Tibial nerve (tissue), 4 donors: ENCODE measurements around the gene PRXL2A. TPM values are rescaled to one million over a fixed set of nuclear protein-coding genes. Genes with fewer than 3 reads are reported as not detected.

Experiments used
- DNase-seq, 2 donors: peaks; one replicate each; pipeline ENCODE4 v3.0.0-alpha.2; 2019; ENCODE audit warnings: low spot score in 2 of 2
- H3K27ac ChIP-seq, 4 donors: fragments of 200-600 bp; sonication (generic) in 3 of 4; one replicate each; pipeline ENCODE4 v1.5.1; 2017 to 2019; ENCODE audit warnings: mild to moderate bottlenecking in 1 of 4
- H3K27me3 ChIP-seq, 2 donors: fragments of 200-600 bp; sonication (generic) in 1 of 2; one replicate each; pipeline versions ENCODE4 v1.5.1 to v1.6.0; 2017 to 2019
- H3K36me3 ChIP-seq, 3 donors: fragments of 200-600 bp; sonication (generic); one replicate each; pipeline ENCODE4 v1.5.1; 2018 to 2019
- H3K4me1 ChIP-seq, 4 donors: fragments of 200-600 bp; sonication (generic) in 3 of 4; one replicate each; pipeline ENCODE4 v1.5.1; 2017 to 2019
- H3K4me3 ChIP-seq, 4 donors: fragments of 200-600 bp; sonication (generic) in 3 of 4; one replicate each; pipeline ENCODE4 v1.5.1; 2017 to 2019; ENCODE audit warnings: mild to moderate bottlenecking in 1 of 4, moderate library complexity in 1 of 4
- H3K9me3 ChIP-seq, 4 donors: fragments of 200-600 bp; sonication (generic) in 3 of 4; one replicate each; pipeline ENCODE4 v1.5.1; 2017 to 2019
- CTCF ChIP-seq, 5 experiments: fragments of 200-600 bp in 3 of 5; fragments of 450-650 bp in 2 of 5; sonication (generic) in 3 of 5; IDR thresholded peaks; one replicate each; pipeline ENCODE4 v1.5.1; 2016 to 2019; ENCODE audit warnings: antibody characterized with exemption in 5 of 5, mild to moderate bottlenecking in 3 of 5, moderate library complexity in 2 of 5
- EP300 ChIP-seq, 2 donors: sonication (generic); formaldehyde crosslinking; IDR thresholded peaks; one replicate each; pipeline ENCODE4 v1.6.1; 2017; ENCODE audit warnings: antibody characterized with exemption in 2 of 2, mild to moderate bottlenecking in 1 of 2
- POLR2A ChIP-seq, 2 donors: fragments of 450-650 bp; IDR thresholded peaks; one replicate each; pipeline ENCODE4 v1.6.1; 2017; ENCODE audit warnings: antibody characterized with exemption in 2 of 2, mild to moderate bottlenecking in 2 of 2, moderate library complexity in 2 of 2
- WGBS, 2 donors: methylation state at CpG; one replicate each; pipeline ENCODE4 v1.1.5; 2018; 5-methylcytosine and 5-hydroxymethylcytosine counted together
- total RNA-seq, 4 donors: library from RNA; depleted of rRNA; stranded (reverse); fragments of >200 nt; gene quantifications; one replicate each; pipeline ENCODE4 v1.1.0, GENCODE V29; 2016

The PRXL2A gene
- total RNA-seq, 4 donors from 2014 or later = 94.5 to 176 (median 128) TPM

GRCh38 chr10:80372675-80373074 is 35.7 kb upstream of the PRXL2A start:
- TF ChIP-seq CTCF (IDR thresholded peaks at IDR 0.05) (no peak), POLR2A (IDR thresholded peaks at IDR 0.05) (no peak), EP300 (IDR thresholded peaks at IDR 0.05) (no peak)
- H3K27ac ChIP-seq = peak overlapping the region in 1 of 4 donors; percentile 46
- no peaks in the 10 kb centered on the region for H3K27me3 ChIP-seq
- no peaks in the 10 kb centered on the region for H3K4me1 ChIP-seq
- DNase-seq = no peak
- H3K4me3 ChIP-seq = no peak overlapping the region
- peaks cover 0 to 9% (median 2%) of the 10 kb centered on the region in 4 donors for H3K9me3 ChIP-seq
- 44 to 57% methylated on average over 5 of the region's 5 CpGs for WGBS, 2 donors
- no peaks in the 10 kb centered on the region for H3K36me3 ChIP-seq

- no peaks in the 10 kb centered on the region for H3K36me3 ChIP-seq
- TF ChIP-seq POLR2A (IDR thresholded peaks at IDR 0.05) = no peak
- no peak for TF ChIP-seq EP300 (IDR thresholded peaks at IDR 0.05)
- no peak for TF ChIP-seq CTCF (IDR thresholded peaks at IDR 0.05)
- 34 to 46% methylated on average over 2 of the region's 2 CpGs for WGBS, 2 donors
- no peaks in the 10 kb centered on the region for H3K27me3 ChIP-seq
- peak overlapping the region in 1 of 4 donors; percentile 46 for H3K27ac ChIP-seq
- no peaks in the 10 kb centered on the region for H3K4me1 ChIP-seq
- DNase-seq = no peak
- no peak overlapping the region for H3K4me3 ChIP-seq
- H3K9me3 ChIP-seq = peaks cover 0 to 2% (median 0%) of the 10 kb centered on the region in 4 donors
Measured at GRCh38 chr10:80373502-80373901, 34.8 kb upstream of the PRXL2A start.

GRCh38 chr10:80379701-80380100 is 28.6 kb upstream of the PRXL2A start:
- Histone ChIP-seq H3K27ac (no peak overlapping the region), H3K9me3 (no peaks in the 10 kb centered on the region), H3K4me1 (peaks cover 0 to 6% (median 0%) of the 10 kb centered on the region in 4 donors), H3K36me3 (no peaks in the 10 kb centered on the region), H3K27me3 (no peaks in the 10 kb centered on the region), H3K4me3 (no peak overlapping the region)
- no peak for DNase-seq
- WGBS, 2 donors = 60 to 66% methylated on average over 3 of the region's 3 CpGs
- TF ChIP-seq EP300 (IDR thresholded peaks at IDR 0.05) = no peak
- no peak for TF ChIP-seq CTCF (IDR thresholded peaks at IDR 0.05)
- TF ChIP-seq POLR2A (IDR thresholded peaks at IDR 0.05) = no peak

- H3K27me3 ChIP-seq = no peaks in the 10 kb centered on the region
- no peaks in the 10 kb centered on the region for H3K9me3 ChIP-seq
- WGBS, 2 donors = 94 to 96% methylated on average over 4 of the region's 4 CpGs
Measured at GRCh38 chr10:80380185-80380584, 28.2 kb upstream of the PRXL2A start.

GRCh38 chr10:80382989-80383388 is 25.4 kb upstream of the PRXL2A start:
- H3K4me1 ChIP-seq = peaks cover 0 to 13% (median 2%) of the 10 kb centered on the region in 4 donors
- TF ChIP-seq EP300 (IDR thresholded peaks at IDR 0.05) (no peak), CTCF (IDR thresholded peaks at IDR 0.05) (peak; percentile 51 to 82 (median 72))
- peak in 1 of 2 donors; percentile 10 for DNase-seq
- no peak overlapping the region for H3K27ac ChIP-seq
- no peaks in the 10 kb centered on the region for H3K9me3 ChIP-seq
- H3K36me3 ChIP-seq = no peaks in the 10 kb centered on the region
- no peaks in the 10 kb centered on the region for H3K27me3 ChIP-seq
- WGBS, 2 donors = 11 to 14% methylated on average over 4 of the region's 4 CpGs
- no peak overlapping the region for H3K4me3 ChIP-seq

More at GRCh38 chr10:80380185-80380584, 28.2 kb upstream of the PRXL2A start:
- DNase-seq = no peak
- Histone ChIP-seq H3K4me3 (no peak overlapping the region), H3K27ac (no peak overlapping the region), H3K4me1 (peaks cover 0 to 6% (median 0%) of the 10 kb centered on the region in 4 donors), H3K36me3 (no peaks in the 10 kb centered on the region)
- TF ChIP-seq CTCF (IDR thresholded peaks at IDR 0.05) = no peak
- no peak for TF ChIP-seq EP300 (IDR thresholded peaks at IDR 0.05)
